ENCODE results near the gene GPR18. TPM values are rescaled to one million over a fixed set of nuclear protein-coding genes. Genes with fewer than 3 reads are reported as not detected.
A peak's percentile ranks its signal among the peaks of the same experiment; 100 is the strongest.

GPR18 gene
- total RNA-seq, 2 experiments from 2014 or later, result 16.9 to 17.6 TPM

DNA sequence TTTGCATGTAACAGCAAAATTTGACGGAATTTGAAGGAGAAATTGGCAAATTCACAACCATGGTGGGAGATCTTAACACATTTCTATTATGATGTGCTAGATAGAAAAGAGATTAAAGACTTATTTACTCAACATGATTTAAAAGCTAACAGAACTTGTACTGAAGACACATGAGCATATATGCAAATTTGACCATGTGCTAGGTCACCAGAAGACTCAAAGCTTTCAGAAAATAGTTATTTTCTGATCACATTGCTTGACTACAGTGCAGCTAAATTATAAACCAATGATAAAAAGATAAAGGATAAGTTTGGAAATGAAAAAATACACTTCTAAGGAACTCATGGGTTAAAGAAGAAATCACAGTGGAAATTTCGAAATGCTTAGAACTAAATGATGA lies 39.9 kb upstream of the GPR18 start:
- DNase-seq, result no peak
- no peak overlapping the region for H3K4me3 Mint-ChIP-seq
- peaks cover 38% of the 10 kb centered on the region for H3K36me3 Mint-ChIP-seq
- no peaks in the 10 kb centered on the region for H3K27me3 Mint-ChIP-seq
- H3K9me3 Mint-ChIP-seq, result no peaks in the 10 kb centered on the region
- H3K27ac Mint-ChIP-seq, result peak overlapping the region; percentile 91
- H3K4me1 Mint-ChIP-seq, result peaks cover 74% of the 10 kb centered on the region

DNA sequence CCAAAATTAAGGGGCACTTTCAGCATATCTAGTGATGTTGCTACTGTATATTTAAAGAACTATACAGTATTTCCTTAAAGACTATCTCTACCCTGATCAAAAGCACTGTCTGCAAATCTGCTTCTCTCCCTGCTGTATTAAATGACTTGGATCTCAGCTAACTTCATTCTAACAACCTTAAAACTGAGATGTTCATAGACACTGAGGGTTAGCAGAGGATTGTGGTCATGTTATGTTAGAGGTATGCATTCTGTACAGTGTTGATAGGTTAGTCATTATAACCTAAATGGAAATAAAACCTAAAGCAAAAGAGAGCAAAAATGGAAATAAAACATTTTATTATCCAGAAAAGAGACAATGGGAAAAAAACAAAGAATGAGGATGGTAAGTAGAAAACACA lies 39.2 kb upstream of the GPR18 start:
- H3K9me3 Mint-ChIP-seq, result no peaks in the 10 kb centered on the region
- H3K27ac Mint-ChIP-seq, result peak overlapping the region; percentile 91
- no peak overlapping the region for H3K4me3 Mint-ChIP-seq
- H3K4me1 Mint-ChIP-seq, result peaks cover 70% of the 10 kb centered on the region
- H3K36me3 Mint-ChIP-seq, result peaks cover 42% of the 10 kb centered on the region
- DNase-seq, result no peak
- no peaks in the 10 kb centered on the region for H3K27me3 Mint-ChIP-seq

DNA sequence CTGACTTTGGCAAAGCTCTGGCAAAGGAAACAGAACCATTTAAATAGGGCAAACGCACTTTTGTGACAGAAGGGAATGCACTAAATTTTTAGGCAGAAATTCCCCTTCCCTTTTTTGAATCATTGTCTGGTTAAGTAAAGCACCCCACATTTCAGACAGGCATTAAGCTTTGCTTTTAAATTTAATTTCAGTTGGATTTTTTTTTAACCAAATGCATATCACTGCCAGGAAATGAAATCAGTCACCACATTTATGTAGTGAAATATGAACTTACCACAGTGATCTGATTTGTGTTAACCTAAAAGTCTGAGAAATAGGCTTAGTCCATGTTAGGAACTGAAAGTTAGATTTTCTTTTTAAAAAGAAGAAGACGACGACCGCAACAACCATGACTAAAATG lies 38.2 kb upstream of the GPR18 start:
- Mint-ChIP-seq H3K4me3 (peak overlapping the region; percentile 75), H3K27me3 (no peaks in the 10 kb centered on the region), H3K9me3 (no peaks in the 10 kb centered on the region), H3K36me3 (peaks cover 46% of the 10 kb centered on the region), H3K4me1 (peaks cover 66% of the 10 kb centered on the region), H3K27ac (peak overlapping the region; percentile 91)
- DNase-seq, result no peak

DNA sequence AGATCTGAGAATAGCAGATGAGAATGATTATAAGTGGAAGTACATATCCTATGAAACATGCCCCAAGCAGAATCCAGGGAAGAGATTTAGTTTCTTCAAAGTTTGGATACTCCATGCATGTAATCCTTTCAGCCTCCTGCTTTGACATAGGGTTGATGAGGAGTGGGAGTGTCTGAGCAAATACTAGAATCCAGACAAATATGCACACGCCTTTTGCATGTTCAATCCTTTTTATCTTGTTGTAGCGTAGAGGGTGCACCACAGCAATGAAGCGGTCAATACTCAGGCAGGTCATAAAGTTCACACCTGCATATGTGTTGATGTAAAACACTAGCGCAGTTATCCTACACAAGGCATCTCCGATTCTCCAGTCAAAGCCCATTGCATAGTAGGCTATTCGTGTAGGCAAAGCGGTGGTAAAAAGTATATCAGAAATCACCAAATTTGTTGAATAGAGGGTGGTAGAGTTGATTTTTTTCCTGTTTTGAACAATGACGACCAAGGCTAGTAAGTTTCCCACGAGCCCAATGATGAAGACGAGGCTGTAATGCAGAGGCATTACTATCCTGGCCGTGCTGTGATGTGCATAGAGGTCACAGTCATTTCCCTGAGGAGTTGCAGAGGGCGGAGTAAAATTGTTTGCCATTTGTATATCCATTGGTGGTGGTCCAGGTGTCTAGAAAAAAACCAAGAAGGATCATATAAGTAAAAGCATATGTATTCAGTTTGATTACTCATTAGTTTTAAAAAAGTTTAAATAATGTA lies 37.5 kb upstream of the GPR18 start:
- Mint-ChIP-seq H3K4me1 (peaks cover 66% of the 10 kb centered on the region), H3K9me3 (no peaks in the 10 kb centered on the region), H3K4me3 (peak overlapping the region; percentile 19), H3K27me3 (no peaks in the 10 kb centered on the region), H3K36me3 (peaks cover 51% of the 10 kb centered on the region), H3K27ac (peak overlapping the region; percentile 73)
- no peak for DNase-seq

DNA sequence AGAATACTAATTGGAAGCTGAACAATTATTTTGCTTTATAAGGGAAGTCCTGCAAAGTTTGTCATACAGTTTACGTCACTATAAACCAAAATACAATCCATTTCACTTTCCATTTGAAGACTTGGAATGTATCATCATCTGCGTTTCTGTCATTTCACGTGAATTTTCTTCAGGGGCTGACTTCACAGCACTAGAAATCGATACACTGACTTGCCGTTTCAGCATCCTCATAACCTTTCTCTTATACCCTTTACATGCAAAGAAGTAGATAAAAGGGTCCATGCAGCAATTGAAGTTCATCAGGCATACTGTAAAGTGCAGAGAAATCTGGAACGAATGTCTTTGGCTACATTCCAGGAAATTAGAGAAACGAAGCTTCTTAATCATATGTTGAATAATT lies 36.8 kb upstream of the GPR18 start:
- Mint-ChIP-seq H3K9me3 (no peaks in the 10 kb centered on the region), H3K27me3 (no peaks in the 10 kb centered on the region), H3K27ac (peak overlapping the region; percentile 73), H3K36me3 (peaks cover 58% of the 10 kb centered on the region), H3K4me3 (no peak overlapping the region), H3K4me1 (peaks cover 68% of the 10 kb centered on the region)
- no peak for DNase-seq

DNA sequence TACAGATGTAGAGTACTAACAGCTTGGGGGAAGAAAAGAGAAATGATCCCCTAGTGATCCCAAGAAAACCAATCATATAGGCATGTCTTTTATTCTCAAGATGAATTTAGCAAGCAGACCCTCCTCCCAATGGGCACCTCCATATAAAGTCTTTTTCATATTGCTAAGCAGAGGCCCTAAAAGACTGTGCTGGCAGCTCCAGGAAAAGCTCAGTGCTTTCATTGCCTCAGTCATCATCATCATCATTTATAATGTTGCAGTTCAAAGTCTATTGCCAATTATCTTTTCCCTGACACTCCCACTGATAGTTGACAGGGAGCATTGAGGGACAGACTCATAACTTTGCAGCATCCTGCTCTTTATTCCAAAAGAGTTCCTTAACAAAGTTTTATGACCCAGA lies 36.0 kb upstream of the GPR18 start:
- H3K27me3 Mint-ChIP-seq, result no peaks in the 10 kb centered on the region
- peaks cover 65% of the 10 kb centered on the region for H3K36me3 Mint-ChIP-seq
- H3K27ac Mint-ChIP-seq, result peak overlapping the region; percentile 38
- DNase-seq, result no peak
- H3K9me3 Mint-ChIP-seq, result peaks cover 3% of the 10 kb centered on the region
- H3K4me1 Mint-ChIP-seq, result peaks cover 71% of the 10 kb centered on the region
- H3K4me3 Mint-ChIP-seq, result no peak overlapping the region

DNA sequence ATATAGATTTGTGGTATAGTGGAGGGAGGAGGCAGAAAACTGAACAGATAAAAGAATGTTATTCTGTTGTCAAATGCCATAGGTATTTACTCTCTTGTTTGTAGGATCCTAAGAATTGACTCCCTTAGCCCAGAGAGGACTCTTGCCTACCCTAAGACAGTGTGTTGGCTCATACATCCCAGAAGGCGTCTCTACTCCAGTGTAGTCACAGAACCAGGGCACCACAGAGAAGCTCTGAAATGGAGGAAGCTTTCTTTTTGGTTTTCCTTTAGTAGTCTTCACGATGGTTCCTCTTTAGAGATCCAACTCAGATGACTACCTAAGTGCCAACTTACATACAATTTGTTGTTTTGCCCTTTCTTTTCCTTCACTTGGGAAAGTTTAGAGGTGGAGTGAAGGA lies 35.0 kb upstream of the GPR18 start:
- DNase-seq, result no peak
- Mint-ChIP-seq H3K27ac (no peak overlapping the region), H3K36me3 (peaks cover 70% of the 10 kb centered on the region), H3K4me1 (peaks cover 77% of the 10 kb centered on the region), H3K9me3 (peaks cover 5% of the 10 kb centered on the region), H3K27me3 (no peaks in the 10 kb centered on the region), H3K4me3 (no peak overlapping the region)

DNA sequence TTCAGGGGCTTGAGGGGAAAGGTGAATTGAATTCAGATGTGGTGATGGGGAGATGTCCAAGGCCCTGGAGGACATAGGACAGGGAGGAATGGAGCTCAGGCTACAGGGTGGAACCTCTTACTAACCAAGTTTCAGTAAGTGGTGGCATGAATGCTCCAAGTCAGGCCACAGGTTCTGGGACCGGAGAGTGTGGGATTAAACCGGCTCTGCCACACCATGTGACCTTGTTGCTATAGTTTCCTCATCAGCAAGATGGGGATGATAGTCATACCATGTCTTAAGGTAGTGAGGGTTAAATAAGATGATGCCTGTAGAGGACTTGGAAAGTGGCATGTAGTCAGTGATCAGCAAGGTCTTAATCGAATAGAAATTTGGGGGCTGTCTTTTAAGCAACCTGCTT lies 32.7 kb upstream of the GPR18 start:
- H3K27ac Mint-ChIP-seq, result peak overlapping the region; percentile 77
- H3K36me3 Mint-ChIP-seq, result peaks cover 68% of the 10 kb centered on the region
- peaks cover 77% of the 10 kb centered on the region for H3K4me1 Mint-ChIP-seq
- peaks cover 5% of the 10 kb centered on the region for H3K9me3 Mint-ChIP-seq
- DNase-seq, result no peak
- H3K4me3 Mint-ChIP-seq, result no peak overlapping the region
- no peaks in the 10 kb centered on the region for H3K27me3 Mint-ChIP-seq

DNA sequence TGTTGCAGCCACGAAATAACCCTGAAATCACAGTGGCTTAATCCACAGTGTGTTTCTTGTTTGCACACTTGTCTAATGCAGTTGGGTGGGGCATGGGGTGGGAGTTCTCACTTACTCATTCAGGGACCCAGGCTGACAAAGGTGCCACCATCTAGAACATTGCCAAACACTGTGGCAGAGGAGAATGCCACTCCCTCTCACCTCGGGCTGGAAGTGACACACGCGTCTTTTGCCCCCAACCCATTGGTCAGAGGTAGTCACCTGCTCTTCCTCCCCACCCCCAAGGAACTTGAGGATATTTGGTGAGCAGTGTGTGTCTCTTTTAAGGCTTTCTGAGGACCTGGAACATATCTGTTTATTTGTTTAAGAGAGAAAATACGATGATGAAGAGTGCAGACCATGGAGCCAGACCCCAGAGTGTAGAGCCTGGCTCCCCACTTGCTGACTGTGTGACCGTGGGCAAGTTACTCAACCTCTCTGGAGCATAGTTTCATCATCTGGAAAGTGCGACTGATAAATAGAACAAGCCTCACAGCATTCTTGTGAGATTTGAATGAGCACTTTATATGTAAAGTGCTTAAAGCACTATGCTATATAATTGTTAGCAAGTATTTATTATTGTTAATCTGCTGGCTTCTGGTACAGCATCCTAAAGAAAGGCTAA lies 31.6 kb upstream of the GPR18 start:
- Mint-ChIP-seq H3K4me1 (peaks cover 76% of the 10 kb centered on the region), H3K27ac (peak overlapping the region; percentile 83), H3K27me3 (no peaks in the 10 kb centered on the region), H3K36me3 (peaks cover 58% of the 10 kb centered on the region), H3K9me3 (peaks cover 5% of the 10 kb centered on the region), H3K4me3 (no peak overlapping the region)
- peak; percentile 30 for DNase-seq

DNA sequence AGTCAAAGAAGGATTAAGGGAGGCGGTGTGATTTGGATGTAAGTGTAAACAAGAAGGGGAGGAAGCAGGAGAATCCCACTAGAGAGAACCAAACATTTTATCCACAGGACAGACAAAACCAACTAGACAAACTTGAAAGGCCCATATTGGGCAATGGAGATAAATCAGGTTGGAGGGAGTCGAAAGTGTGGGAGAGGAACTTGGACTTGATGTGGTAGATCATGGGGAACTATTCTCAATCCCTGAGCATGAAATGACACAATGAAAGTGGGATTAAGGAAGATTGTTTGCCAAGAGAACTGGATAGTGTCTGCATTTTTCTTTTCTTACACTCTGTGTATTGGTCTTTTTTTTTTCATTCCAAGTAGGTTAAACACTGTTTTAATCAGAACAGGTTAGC lies 31.1 kb upstream of the GPR18 start:
- Mint-ChIP-seq H3K36me3 (peaks cover 61% of the 10 kb centered on the region), H3K27ac (peak overlapping the region; percentile 83), H3K27me3 (no peaks in the 10 kb centered on the region), H3K4me3 (peak overlapping the region; percentile 30), H3K9me3 (peaks cover 5% of the 10 kb centered on the region), H3K4me1 (peaks cover 80% of the 10 kb centered on the region)
- DNase-seq, result no peak

DNA sequence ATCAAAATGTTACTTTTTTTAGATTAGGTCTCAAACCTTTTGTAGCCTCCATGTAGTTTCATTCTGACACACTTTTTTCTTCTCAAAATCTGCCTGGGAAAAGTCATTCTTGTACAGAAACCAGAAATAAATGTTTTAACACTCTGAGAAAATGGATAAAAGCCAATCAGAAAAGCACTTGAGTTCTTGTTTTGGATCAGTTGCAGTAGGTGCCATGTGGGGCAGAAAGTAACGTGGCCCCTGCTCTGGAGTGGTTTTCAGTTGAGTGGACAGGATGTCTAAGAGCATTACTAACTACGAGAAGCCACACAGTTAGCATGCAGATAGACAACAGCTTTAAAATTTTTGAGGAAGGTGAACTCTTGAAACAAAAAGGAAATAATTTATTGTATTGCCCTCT lies 29.9 kb upstream of the GPR18 start:
- Mint-ChIP-seq H3K4me1 (peaks cover 76% of the 10 kb centered on the region), H3K36me3 (peaks cover 53% of the 10 kb centered on the region), H3K9me3 (peaks cover 5% of the 10 kb centered on the region), H3K27ac (peak overlapping the region; percentile 83), H3K27me3 (no peaks in the 10 kb centered on the region), H3K4me3 (peak overlapping the region; percentile 22)
- DNase-seq, result peak; percentile 68

DNA sequence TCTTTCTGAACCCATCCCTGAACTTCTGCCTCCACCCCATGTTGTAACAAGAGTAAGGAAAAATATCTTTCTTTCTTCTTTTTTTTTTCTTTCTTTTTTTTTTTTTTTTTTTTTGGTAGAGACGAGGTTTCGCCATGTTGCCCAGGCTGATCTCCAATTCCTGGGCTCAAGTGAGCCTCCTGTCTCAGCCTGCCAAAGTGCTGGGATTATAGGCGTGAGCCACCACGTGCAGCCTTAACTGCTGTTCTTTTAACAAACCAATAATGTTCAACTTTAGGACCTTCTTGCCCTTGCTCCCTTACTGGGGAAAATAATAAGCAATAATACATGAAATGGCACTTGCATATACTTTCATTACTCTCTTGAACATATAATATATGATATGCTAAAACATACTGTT lies 29.4 kb upstream of the GPR18 start:
- H3K27ac Mint-ChIP-seq, result peak overlapping the region; percentile 83
- no peak overlapping the region for H3K4me3 Mint-ChIP-seq
- peaks cover 77% of the 10 kb centered on the region for H3K4me1 Mint-ChIP-seq
- H3K27me3 Mint-ChIP-seq, result no peaks in the 10 kb centered on the region
- peaks cover 49% of the 10 kb centered on the region for H3K36me3 Mint-ChIP-seq
- no peak for DNase-seq
- peaks cover 5% of the 10 kb centered on the region for H3K9me3 Mint-ChIP-seq

DNA sequence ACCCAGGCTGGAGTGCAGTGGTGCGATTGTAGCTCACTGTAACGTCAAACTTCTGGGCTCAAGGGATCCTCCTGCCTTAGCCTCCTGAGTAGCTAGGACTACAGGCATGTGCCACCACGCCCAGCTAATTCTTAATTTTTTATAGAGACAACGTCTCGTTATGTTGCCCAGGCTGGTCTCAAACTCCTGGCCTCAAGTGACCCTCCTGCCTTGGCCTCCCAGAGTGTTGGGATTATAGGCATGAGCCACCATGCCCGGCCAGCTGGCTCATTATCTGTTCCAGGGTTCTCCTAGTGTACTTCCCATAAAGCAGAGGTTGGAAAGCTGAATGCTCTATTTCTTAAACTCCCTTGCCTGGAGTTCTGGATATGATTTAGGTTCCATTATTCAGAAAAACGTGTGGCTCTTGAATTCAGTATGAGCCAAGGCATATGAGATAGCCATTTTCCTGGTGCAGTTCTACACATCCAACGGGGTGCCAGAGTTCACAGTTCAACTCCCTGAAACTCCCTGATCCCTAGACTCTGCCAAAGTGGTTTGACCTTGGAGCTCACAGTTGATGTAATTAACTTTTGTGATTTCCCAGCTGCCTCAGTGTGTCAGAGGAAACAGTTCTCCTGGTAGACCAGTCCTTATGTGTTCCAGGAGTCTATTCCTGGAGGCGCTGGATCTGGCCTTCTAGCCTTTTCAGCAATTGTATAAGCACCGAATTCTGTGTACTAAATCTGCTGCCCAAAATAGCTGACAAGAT lies 27.4 kb upstream of the GPR18 start:
- Mint-ChIP-seq H3K4me1 (peaks cover 91% of the 10 kb centered on the region), H3K36me3 (peaks cover 44% of the 10 kb centered on the region), H3K27ac (peak overlapping the region; percentile 49), H3K9me3 (peaks cover 5% of the 10 kb centered on the region), H3K4me3 (no peak overlapping the region), H3K27me3 (no peaks in the 10 kb centered on the region)
- DNase-seq, result no peak

DNA sequence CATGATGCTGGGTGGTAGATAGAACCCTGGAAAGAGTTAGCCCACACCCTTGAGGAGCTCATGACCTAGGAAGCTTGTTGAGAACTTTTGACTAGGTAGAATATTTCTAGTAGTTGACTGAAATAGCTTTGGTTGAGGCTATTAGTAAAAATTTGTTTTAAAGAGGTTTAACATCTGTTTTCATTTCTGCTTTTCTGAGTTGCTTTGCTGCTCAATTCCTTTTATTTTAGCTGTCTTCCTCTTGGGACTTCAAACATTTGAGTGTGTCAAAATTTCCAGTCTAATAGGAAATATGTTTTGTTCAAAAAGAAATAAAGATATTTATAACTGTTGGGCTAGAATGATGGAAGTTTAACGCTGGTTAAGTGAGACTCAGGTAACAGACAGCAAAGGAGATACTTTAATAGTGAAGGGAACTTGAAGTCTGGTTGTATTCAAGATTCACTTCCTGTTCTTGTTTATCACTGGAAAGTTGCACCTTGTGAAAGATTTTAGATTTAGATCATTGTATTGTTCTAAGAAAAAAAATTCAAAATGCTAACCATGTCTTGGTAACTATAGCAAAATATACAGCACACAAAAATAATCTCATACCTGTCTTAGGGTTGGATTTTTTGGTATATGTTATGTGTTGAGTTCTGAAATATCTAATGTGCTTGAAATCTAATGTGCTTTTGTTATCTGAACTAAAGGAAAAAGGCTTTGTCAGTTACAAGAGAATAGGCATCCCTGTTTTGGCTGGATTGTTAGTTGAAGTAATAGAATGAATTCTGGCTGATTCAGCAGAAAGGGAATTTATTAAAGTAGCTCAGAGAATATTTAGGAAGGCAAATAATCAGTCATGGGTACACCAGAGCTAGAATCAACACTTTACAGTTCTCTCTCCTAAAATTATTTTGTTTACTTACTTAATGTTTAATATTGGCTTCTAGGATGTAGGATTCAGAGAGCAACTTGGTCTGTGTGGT lies 24.4 kb upstream of the GPR18 start:
- Mint-ChIP-seq H3K9me3 (no peaks in the 10 kb centered on the region), H3K36me3 (peaks cover 38% of the 10 kb centered on the region), H3K27ac (peak overlapping the region; percentile 80), H3K4me1 (peaks cover 86% of the 10 kb centered on the region), H3K27me3 (no peaks in the 10 kb centered on the region), H3K4me3 (no peak overlapping the region)
- no peak for DNase-seq
